ENCODE results near the gene TNIK.

Gene TNIK

GRCh38 chr3:171396048-171396447 lies 64.2 kb downstream of the TNIK start:
- Histone ChIP-seq H3K9me3 (ENCODE audit: control insufficient read depth, low read length) (no peaks in the 10 kb centered on the region), H4K91ac (ENCODE audit: low read length) (no peak overlapping the region), H3K14ac (ENCODE audit: low read length in 2 of 2) (no peak overlapping the region), H3K23ac (ENCODE audit: low read length in 2 of 2) (no peak overlapping the region), H2BK15ac (ENCODE audit: low read depth, poor library complexity, severe bottlenecking) (no peak overlapping the region), H3K27ac (ENCODE audit: low read length, poor library complexity, severe bottlenecking) (no peak overlapping the region), H2AK5ac (ENCODE audit: low read length, severe bottlenecking) (no peak overlapping the region), H3K27me3 (ENCODE audit: control insufficient read depth in 1 of 2, insufficient read depth in 1 of 2, low read length in 2 of 2) (no peaks in the 10 kb centered on the region), H3K4me2 (ENCODE audit: low read length, poor library complexity, severe bottlenecking) (no peak overlapping the region), H3K9ac (ENCODE audit: low read length) (no peak overlapping the region), H2AFZ (ENCODE audit: low read depth, low read length) (no peak overlapping the region), H3K4me1 (ENCODE audit: control insufficient read depth, insufficient read depth, low read depth, low read length) (peaks cover 4% of the 10 kb centered on the region), H2BK12ac (ENCODE audit: low read length in 2 of 2) (no peak overlapping the region), H3K79me1 (replicated peaks; ENCODE audit: low read length, poor library complexity, severe bottlenecking) (peaks cover 28% of the 10 kb centered on the region), H3K36me3 (ENCODE audit: control insufficient read depth in 1 of 2, insufficient read depth in 2 of 2, low read depth in 1 of 2, low read length in 2 of 2) (no peaks in the 10 kb centered on the region), H3K4me3 (ENCODE audit: insufficient read depth in 1 of 2, low read depth in 1 of 2, low read length in 2 of 2) (no peak overlapping the region), H4K8ac (ENCODE audit: low read length) (no peak overlapping the region), H3K18ac (ENCODE audit: low read depth in 1 of 2, low read length in 2 of 2) (no peak overlapping the region), H2BK120ac (ENCODE audit: low read depth, low read length) (no peak overlapping the region), H3K4ac (ENCODE audit: low read depth in 1 of 2, low read length in 2 of 2) (no peak overlapping the region), H2BK5ac (ENCODE audit: low read depth, low read length, poor library complexity, severe bottlenecking) (no peak overlapping the region)
- WGBS: 49% methylated on average over 2 of the region's 3 CpGs
- peak; percentile 34 for DNase-seq

GRCh38 chr3:171393032-171393744 lies 67.0 kb downstream of the TNIK start:
- H3K14ac ChIP-seq (ENCODE audit: low read length in 2 of 2): no peak overlapping the region
- no peak overlapping the region for H2BK15ac ChIP-seq (ENCODE audit: low read depth, poor library complexity, severe bottlenecking)
- H3K4me1 ChIP-seq (ENCODE audit: control insufficient read depth, insufficient read depth, low read depth, low read length): peaks cover 4% of the 10 kb centered on the region
- peaks cover 21% of the 10 kb centered on the region for H3K79me1 ChIP-seq (replicated peaks; ENCODE audit: low read length, poor library complexity, severe bottlenecking)
- no peak overlapping the region for H3K4ac ChIP-seq (ENCODE audit: low read depth in 1 of 2, low read length in 2 of 2)
- no peak overlapping the region for H3K9ac ChIP-seq (ENCODE audit: low read length)
- no peak overlapping the region for H4K91ac ChIP-seq (ENCODE audit: low read length)
- peak; percentile 13 for DNase-seq
- H3K23ac ChIP-seq (ENCODE audit: low read length in 2 of 2): no peak overlapping the region
- H3K18ac ChIP-seq (ENCODE audit: low read depth in 1 of 2, low read length in 2 of 2): no peak overlapping the region
- no peaks in the 10 kb centered on the region for H3K9me3 ChIP-seq (ENCODE audit: control insufficient read depth, low read length)
- H3K36me3 ChIP-seq (ENCODE audit: control insufficient read depth in 1 of 2, insufficient read depth in 2 of 2, low read depth in 1 of 2, low read length in 2 of 2): no peaks in the 10 kb centered on the region
- H2AFZ ChIP-seq (ENCODE audit: low read depth, low read length): no peak overlapping the region
- H2BK120ac ChIP-seq (ENCODE audit: low read depth, low read length): no peak overlapping the region
- H4K8ac ChIP-seq (ENCODE audit: low read length): no peak overlapping the region
- WGBS: 45% methylated on average over 7 of the region's 7 CpGs
- H3K27ac ChIP-seq (ENCODE audit: low read length, poor library complexity, severe bottlenecking): peak overlapping the region; percentile 80
- no peak overlapping the region for H2BK5ac ChIP-seq (ENCODE audit: low read depth, low read length, poor library complexity, severe bottlenecking)
- no peak overlapping the region for H2AK5ac ChIP-seq (ENCODE audit: low read length, severe bottlenecking)
- no peaks in the 10 kb centered on the region for H3K27me3 ChIP-seq (ENCODE audit: control insufficient read depth in 1 of 2, insufficient read depth in 1 of 2, low read length in 2 of 2)
- H3K4me2 ChIP-seq (ENCODE audit: low read length, poor library complexity, severe bottlenecking): peak overlapping the region; percentile 20
- H2BK12ac ChIP-seq (ENCODE audit: low read length in 2 of 2): no peak overlapping the region
- H3K4me3 ChIP-seq (ENCODE audit: insufficient read depth in 1 of 2, low read depth in 1 of 2, low read length in 2 of 2): no peak overlapping the region

GRCh38 chr3:171391432-171391831 lies 68.8 kb downstream of the TNIK start:
- Histone ChIP-seq H3K9me3 (ENCODE audit: control insufficient read depth, low read length) (no peaks in the 10 kb centered on the region), H2BK120ac (ENCODE audit: low read depth, low read length) (no peak overlapping the region), H4K8ac (ENCODE audit: low read length) (no peak overlapping the region), H2BK15ac (ENCODE audit: low read depth, poor library complexity, severe bottlenecking) (no peak overlapping the region), H3K18ac (ENCODE audit: low read depth in 1 of 2, low read length in 2 of 2) (no peak overlapping the region), H3K4me3 (ENCODE audit: insufficient read depth in 1 of 2, low read depth in 1 of 2, low read length in 2 of 2) (no peak overlapping the region), H2AFZ (ENCODE audit: low read depth, low read length) (no peak overlapping the region), H3K27ac (ENCODE audit: low read length, poor library complexity, severe bottlenecking) (no peak overlapping the region), H4K91ac (ENCODE audit: low read length) (no peak overlapping the region), H2BK5ac (ENCODE audit: low read depth, low read length, poor library complexity, severe bottlenecking) (no peak overlapping the region), H3K36me3 (ENCODE audit: control insufficient read depth in 1 of 2, insufficient read depth in 2 of 2, low read depth in 1 of 2, low read length in 2 of 2) (no peaks in the 10 kb centered on the region), H2AK5ac (ENCODE audit: low read length, severe bottlenecking) (no peak overlapping the region), H3K23ac (ENCODE audit: low read length in 2 of 2) (no peak overlapping the region), H3K4ac (ENCODE audit: low read depth in 1 of 2, low read length in 2 of 2) (no peak overlapping the region), H3K4me2 (ENCODE audit: low read length, poor library complexity, severe bottlenecking) (no peak overlapping the region), H3K4me1 (ENCODE audit: control insufficient read depth, insufficient read depth, low read depth, low read length) (peaks cover 4% of the 10 kb centered on the region), H3K14ac (ENCODE audit: low read length in 2 of 2) (no peak overlapping the region), H3K9ac (ENCODE audit: low read length) (no peak overlapping the region), H2BK12ac (ENCODE audit: low read length in 2 of 2) (no peak overlapping the region), H3K79me1 (replicated peaks; ENCODE audit: low read length, poor library complexity, severe bottlenecking) (peaks cover 17% of the 10 kb centered on the region), H3K27me3 (ENCODE audit: control insufficient read depth in 1 of 2, insufficient read depth in 1 of 2, low read length in 2 of 2) (no peaks in the 10 kb centered on the region)
- DNase-seq: no peak

- Histone ChIP-seq H3K4me3 (ENCODE audit: insufficient read depth in 1 of 2, low read depth in 1 of 2, low read length in 2 of 2) (no peak overlapping the region), H2AK5ac (ENCODE audit: low read length, severe bottlenecking) (no peak overlapping the region), H2BK12ac (ENCODE audit: low read length in 2 of 2) (no peak overlapping the region), H2AFZ (ENCODE audit: low read depth, low read length) (no peak overlapping the region), H3K27me3 (ENCODE audit: control insufficient read depth in 1 of 2, insufficient read depth in 1 of 2, low read length in 2 of 2) (no peaks in the 10 kb centered on the region), H3K23ac (ENCODE audit: low read length in 2 of 2) (no peak overlapping the region), H2BK5ac (ENCODE audit: low read depth, low read length, poor library complexity, severe bottlenecking) (no peak overlapping the region), H2BK120ac (ENCODE audit: low read depth, low read length) (no peak overlapping the region), H3K4me1 (ENCODE audit: control insufficient read depth, insufficient read depth, low read depth, low read length) (peaks cover 4% of the 10 kb centered on the region), H4K8ac (ENCODE audit: low read length) (no peak overlapping the region), H3K27ac (ENCODE audit: low read length, poor library complexity, severe bottlenecking) (no peak overlapping the region), H4K91ac (ENCODE audit: low read length) (no peak overlapping the region), H3K9me3 (ENCODE audit: control insufficient read depth, low read length) (no peaks in the 10 kb centered on the region), H3K18ac (ENCODE audit: low read depth in 1 of 2, low read length in 2 of 2) (no peak overlapping the region), H2BK15ac (ENCODE audit: low read depth, poor library complexity, severe bottlenecking) (no peak overlapping the region), H3K36me3 (ENCODE audit: control insufficient read depth in 1 of 2, insufficient read depth in 2 of 2, low read depth in 1 of 2, low read length in 2 of 2) (no peaks in the 10 kb centered on the region), H3K4me2 (ENCODE audit: low read length, poor library complexity, severe bottlenecking) (no peak overlapping the region), H3K4ac (ENCODE audit: low read depth in 1 of 2, low read length in 2 of 2) (no peak overlapping the region), H3K9ac (ENCODE audit: low read length) (no peak overlapping the region), H3K79me1 (replicated peaks; ENCODE audit: low read length, poor library complexity, severe bottlenecking) (peaks cover 18% of the 10 kb centered on the region), H3K14ac (ENCODE audit: low read length in 2 of 2) (no peak overlapping the region)
- DNase-seq: no peak
- 94% methylated on average over 9 of the region's 9 CpGs for WGBS
These were observed 69.9 kb downstream of the TNIK start for GRCh38 chr3:171390051-171390941.
